Amniotic epithelial cell (primary cell): Measurements from ENCODE around the gene UBE2F.
A peak's percentile ranks its signal among the peaks of the same experiment; 100 is the strongest.
"Not testable (repeated sequence)": the region's sequence is repeated elsewhere in the genome, so short reads cannot be mapped to it uniquely, and the experiment has no call there.

Experiments used
- DNase-seq: peaks from one replicate; pipeline ENCODE4 v3.0.0-alpha.2; 2010; ENCODE audit warnings: low read depth

Gene UBE2F

DNA sequence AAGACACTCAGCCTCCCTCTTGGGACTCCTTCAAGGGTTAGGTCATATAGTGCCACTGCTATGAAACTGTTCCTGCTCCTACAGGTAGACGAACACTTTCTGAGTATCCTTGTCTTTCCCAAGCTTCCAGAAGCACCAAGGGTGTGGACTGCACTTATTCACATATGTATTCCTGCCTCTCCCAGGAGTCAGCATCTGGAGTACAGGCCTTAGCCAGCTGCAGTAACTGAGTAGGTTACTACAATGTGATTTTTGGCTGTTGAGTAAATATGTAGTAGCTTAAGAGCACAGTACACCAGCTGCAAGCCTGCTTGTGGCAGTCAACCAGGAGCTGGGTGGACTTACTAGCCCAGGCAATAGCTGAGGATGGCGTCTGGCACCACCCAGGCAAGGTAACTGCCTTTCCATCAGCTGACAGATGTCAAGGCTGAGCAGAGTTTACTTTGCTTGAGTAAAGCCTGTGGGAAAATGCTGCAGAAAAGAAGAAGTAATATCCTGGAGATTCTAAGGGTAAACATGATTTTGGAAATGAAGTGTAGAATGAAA is 80.0 kb downstream of the UBE2F start:
- no peak for DNase-seq

DNA sequence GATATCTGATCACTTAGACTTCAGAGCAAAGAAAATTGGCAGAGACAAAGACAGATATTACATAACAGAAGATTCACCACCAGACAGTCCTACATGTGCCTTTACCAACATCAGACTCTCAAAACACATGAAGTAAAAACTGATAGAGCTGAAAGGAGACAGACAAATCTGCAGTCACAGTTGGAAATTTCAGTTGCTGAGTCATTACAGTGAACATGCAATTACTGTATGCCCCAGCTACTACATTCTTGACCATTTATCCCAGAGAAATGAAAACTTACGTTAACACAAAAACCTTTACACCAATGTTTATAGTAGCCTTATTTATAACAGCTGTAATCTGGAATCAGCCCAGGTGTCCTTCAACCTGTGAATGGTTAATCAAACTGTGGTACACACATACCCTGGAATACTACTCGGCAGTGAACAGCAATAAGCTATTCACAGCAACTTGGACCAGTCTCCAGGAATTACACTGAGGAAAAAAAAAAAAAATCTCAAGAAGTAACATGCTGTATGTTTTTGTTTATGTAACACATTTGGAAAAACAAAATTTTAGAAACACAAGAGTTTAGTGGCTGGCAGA is 86.5 kb downstream of the UBE2F start:
- peak; percentile 27 for DNase-seq

DNA sequence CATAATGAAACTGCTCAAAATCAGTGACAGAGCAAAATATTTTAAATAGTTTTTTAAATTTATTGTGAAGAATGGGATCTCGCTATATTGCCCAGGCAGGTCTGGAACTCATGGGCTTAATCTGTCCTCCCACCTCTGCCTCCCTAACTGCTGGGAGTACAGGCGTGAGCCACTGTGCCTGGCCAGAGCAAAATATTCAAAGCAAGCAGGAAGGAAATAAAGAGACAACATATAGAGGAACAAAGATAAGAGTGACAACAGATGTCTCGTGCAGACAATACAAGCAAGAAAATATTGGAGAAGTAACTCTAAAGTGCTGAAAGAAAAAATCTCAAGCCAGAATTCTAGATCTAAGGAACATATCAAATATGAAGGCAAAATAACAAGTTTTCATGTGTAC is 89.0 kb downstream of the UBE2F start:
- no peak for DNase-seq

DNA sequence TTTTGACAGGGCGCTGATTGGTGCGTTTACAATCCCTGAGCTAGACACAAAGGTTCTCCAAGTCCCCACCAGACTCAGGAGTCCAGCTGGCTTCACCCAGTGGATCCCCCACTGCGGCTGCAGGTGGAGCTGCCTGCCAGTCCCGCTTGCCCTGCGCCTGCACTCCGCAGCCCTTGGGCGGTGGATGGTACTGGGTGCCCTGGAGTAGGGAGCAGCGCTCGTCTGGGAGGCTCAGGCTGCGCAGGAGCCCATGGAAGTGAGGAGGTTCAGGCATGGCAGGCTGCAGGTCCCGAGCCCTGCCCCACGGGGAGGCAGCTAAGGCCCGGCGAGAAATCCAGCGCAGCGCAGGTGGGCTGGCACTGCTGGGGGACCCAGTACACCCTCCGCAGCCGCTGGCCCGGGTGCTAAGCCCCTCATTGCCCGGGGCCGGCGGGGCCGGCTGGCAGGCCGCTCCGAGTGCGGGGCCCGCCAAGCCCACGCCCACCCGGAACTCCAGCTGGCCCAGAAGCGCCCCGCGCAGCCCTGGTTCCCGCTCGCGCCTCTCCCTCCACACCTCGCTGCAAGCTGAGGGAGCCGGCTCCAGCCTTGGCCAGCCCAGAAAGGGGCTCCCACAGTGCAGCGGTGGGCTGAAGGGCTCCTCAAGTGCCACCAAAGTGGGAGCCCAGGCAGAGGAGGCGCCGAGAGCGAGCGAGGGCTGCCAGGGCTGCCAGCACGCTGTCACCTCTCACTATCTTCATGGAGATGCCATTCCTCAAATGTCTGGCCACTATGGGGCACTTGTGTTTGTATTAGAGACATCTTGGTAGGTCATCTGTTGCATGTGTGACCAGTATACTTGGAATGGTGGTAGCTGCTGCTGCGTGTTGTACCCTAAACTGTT is 91.1 kb downstream of the UBE2F start:
- DNase-seq: not testable (repeated sequence)

DNA sequence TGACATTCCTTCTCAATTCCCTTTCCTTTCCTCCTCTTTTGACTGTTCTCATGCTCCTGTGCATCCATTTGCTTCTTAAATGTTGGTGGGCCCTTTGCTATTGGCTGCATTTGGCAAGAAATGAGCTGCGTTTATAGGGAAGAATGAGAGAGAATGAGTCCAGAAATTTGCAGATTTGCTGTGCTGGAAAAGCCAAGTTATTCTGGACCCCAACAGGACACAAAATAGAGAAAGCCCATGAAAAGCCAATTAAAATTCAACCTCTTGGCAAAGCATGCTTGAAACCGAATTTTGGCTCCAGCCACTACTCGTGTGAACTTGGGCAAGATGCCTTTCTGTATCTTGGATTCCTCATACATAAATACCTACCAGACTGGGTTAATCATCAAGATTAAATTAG is 92.7 kb downstream of the UBE2F start:
- no peak for DNase-seq

DNA sequence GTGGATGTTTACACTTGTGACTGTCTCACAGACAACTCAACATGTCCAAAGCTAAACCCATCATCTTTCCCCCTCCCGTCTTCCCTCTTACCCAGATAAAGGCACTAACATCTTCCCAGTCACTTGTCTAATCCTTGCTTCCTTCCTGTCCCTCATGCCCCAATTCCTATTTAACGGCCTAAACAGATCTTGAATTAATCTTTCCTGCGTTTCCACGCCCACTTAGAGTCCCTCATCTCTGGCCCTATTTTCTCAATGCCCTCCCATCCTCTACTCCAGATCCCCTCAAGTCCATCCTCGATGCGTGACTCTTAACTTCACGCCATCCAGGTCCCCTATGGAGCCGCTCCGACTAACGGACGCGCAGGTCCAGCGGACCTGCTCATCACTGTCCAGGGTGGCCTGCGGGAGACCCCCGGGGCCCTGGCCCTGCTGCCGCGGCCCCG is 93.3 kb downstream of the UBE2F start:
- DNase-seq: peak; percentile 20

DNA sequence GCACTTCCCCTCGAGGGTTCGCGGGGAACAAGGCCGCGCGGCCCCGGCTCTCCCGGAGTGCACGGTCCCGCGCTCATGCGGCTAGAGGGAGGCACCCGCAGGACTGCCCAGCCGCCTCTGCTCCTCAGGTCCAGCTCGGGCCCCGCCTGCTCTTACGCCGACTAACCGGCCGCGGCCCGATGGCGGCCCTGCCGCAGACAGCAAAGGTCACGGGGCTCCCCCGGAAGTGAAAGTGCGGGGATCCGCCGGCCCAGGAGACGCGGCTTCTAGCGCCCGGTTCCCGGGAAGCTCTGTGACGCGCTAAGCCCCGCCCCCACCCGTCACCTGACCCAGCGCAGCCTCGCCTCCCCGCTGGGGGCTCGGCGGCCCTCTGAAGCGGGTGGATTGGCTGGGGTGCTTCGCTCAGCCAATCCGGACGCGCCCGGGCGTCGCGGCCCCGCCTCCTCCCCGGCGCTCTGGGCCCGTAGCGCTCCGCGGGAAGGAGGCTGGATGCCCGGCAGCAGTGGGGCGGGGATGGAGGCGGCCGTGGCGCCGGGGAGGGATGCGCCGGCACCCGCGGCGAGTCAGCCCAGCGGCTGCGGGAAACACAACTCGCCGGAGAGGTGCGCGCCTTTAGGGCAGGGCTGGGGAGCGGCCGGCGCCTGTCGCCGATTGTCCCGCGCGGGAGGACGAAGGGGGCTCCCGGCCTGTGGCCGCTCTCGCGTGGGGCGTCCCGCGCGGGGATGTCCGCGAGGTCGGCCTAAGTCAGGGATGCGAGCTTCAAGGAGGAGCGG is 93.9 kb downstream of the UBE2F start, which contains the start of gene SCLY:
Gene SCLY (plus strand): TSS at position 460 of the 773 bp plus-strand sequence. CDS start 54 bp downstream, at position 514.
- peak; percentile 96 for DNase-seq

DNA sequence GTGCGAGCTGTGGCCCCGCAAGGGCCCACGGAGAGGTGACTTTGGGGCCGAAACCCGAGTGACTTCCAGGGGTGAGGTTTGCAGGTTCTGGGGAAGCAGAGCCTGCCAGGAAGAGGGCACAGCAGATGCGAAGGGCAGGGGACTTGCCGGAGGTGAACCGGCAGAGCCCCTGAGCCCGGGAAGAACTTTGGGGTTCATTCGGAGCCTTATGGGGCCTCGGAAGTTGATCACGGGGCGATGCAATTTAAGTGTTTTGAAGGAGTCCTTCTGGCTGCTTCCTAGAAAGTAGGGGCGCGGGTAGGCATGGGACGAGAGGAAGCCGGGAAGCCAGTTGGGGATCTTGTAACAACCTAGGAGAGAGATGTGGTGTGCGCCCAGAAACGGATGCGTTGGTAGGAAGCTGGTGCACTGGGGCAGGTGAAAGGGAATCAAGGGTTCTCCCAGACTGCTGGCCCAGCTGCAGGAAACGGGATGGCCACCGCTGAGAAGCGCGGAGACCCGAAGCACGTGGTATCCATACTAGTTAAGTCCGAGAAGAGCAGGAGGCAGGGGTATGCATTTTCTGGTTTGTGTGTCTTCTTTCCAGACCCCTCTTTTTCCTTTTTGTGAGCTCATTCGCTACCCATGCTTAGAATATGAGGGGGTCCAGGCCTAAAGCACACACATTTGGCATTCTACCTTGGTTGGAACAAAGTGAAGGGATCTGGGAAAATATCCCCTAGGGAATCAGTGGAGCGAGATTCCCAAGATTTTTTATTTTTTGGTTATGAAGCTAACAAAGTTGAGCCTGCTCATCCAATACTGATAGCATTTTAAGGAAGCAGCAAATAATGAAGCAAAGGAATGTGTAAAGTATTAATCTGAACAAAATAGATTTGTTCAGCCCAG is 94.7 kb downstream of the UBE2F start:
- peak; percentile 30 for DNase-seq

DNA sequence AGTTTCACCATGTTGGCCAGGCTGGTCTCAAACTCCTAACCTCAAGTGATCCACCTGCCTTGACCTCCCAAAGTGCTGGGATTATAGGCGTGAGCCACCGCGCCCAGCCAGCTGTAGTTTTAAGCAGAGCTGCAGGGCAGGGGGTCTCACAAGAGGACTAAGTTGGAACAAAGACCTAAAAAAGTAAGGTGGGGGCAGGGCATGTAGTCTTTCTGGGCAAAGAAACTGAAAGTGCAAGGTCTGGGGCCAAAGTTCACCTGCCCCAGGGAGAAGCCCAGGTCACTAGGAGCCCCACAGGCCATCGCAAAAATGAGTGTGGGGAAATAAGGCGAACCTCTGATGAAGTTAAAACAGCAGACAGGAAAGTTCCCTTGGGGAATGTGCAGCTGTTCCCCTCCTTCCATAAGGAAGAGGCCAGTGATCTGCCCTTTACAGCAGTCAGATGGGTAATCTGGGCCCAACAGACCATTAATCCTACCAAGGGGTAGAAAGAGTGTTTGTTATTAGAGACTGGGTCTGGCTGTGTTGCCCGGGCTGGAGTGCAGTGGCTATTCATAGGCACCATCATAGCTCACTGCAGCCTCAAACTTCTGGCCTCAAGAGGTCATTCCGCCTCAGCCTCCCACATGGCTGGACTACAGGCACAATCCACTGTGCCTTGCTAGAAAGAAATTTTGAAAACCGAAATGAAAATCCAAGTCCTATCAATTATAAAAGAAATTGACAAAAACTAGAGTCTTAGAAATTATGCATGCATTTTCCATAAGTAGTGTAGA is 96.8 kb downstream of the UBE2F start:
- DNase-seq: no peak

DNA sequence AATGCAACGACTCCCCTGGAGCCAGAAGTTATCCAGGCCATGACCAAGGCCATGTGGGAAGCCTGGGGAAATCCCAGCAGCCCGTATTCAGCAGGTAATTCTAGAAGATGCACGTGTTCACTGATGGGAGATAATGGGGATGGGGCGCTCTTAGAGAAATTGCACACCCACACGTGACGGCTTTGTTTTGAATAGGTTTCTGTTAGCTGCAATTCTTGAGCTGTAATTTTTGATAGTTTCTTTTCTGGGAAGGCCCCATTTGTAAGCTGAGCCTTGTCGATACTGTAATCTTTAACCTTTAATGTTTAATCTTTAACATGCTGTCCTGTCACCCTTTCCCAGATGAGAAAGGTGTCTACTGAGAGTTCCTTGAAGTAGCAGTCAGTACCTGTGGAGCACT is 97.6 kb downstream of the UBE2F start:
- DNase-seq: no peak

DNA sequence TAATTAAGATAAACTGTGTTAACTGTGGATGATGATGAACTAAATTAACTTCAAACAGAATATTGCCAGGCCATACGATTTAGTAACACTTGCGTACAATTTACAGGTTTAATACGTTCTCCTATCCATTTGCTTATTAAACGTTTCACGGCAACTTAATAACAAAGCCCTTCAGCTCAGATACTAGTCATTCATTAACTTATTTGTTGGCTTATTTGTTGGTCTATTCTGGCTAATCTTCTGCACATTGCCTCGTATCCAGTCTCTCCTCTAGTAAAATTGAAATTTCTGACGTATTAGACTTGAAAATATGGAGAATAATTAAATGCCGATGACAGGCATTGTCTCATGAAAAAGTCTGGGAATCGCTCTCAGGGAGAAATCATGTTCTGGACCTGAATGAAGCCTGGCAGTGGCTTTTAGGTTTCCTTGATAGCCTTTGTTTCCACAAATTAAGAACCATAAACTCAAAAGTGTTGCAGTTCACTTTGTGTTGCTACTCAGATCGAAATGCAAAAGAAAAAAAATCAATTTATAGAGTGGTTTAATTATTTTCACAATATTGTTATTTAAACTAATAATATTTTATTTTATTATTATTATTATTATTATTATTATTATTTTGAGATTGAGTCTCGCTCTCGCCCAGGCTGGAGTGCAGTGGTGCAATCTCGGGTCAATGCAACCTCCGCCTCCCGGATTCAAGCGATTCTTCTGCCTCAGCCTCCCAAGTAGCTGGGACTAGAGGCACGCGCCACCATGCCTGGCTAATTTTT is 98.4 kb downstream of the UBE2F start:
- no peak for DNase-seq

DNA sequence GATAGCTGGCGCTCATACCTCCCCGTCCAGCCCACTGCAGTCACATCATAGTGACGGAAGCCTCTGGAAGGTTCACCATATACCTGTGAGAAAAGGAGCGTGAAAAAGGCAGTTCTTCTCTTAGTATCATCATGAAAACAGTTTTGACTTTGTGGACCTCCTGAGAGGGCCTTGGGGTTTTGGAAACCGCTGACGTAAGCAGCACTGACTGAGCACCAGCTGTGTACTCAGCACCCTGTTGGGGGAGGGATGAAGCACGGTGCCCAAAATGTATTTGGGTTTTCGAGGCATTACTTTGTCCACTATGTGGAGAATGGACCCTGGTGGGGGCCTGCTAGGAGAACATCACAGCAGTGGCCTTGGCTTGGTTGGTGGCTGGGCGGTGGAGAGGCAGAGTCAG is 99.4 kb downstream of the UBE2F start:
- no peak for DNase-seq

DNA sequence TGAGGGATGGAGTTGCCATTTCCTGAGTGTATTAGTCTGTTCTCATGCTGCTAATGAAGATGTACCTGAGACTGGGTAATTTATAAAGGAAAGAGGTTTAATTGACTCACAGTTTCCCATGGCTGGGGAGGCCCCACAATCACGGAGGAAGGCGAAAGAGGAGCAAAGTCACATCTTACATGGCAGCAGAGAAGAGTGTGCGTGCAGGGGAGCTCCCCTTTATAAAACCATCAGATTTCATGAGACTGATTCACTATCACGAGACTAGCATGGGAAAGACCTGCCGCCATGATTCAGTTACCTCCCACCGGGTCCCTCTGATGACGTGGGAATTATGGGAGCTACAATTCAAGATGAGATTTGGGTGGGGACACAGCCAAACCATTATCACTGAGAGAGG is 99.9 kb downstream of the UBE2F start:
- DNase-seq: not testable (repeated sequence)

DNA sequence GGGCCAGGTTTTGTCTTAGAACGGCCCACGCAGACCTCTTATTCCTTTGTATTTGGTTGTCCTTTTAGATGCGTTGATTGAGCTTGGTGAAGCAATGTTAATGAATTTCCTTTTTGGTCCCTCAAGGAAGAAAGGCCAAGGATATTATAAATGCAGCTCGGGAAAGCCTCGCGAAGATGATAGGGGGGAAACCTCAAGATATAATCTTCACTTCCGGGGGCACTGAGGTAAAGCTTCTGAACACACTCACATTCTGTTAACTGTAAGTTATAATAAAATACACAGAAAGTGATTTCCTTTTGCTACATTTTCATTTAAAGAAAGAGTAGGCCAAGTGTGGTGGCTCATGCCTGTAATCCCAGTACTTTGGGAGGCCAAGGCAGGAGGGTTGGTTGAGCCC is 101.1 kb downstream of the UBE2F start:
- DNase-seq: no peak

DNA sequence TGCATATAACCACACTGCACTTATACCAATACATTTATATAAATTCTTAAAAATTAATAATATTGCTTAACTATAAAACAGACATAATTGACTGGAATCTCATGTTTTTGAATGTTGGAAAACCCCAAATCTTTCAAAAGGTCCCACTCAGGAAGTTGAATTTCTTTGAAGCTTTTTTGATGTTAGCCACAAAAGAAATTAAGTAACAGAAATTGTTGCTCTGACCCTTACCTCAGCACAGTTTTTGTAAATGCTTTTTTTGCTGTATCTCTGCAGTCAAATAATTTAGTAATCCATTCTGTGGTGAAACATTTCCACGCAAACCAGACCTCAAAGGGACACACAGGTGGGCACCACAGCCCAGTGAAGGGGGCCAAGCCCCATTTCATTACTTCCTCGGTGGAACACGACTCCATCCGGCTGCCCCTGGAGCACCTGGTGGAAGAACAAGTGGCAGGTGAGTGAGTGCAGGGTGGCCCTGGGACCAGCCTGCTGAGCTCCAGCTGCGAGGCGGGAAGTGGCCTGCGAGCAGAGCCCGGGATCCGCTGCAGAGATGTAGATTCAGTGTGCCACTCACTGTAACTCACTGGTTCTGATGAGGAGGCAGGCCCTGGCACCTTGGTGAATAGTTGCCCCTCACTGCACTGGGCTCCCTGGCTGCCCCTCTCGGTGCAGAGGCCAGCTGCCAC is 102.4 kb downstream of the UBE2F start:
- no peak for DNase-seq

DNA sequence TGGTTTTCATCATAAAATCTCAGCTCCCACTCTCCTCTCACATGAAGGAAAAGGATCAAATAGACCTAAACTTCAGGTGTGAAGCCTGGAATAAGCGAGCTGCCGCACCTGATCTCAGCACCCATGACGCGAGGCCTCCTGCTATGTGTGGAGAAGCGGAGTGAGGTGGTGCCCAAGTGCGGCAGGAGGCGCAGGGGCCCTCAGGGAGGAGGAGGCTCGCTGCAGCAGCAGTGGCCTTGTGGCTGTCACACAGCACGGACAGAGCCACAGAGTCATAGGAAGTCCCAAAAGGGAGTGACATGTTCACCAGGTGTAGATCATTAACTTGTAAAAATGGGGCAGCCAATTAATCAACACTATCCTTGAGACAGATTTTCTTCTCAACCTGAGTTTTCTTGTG is 103.1 kb downstream of the UBE2F start:
- DNase-seq: no peak

DNA sequence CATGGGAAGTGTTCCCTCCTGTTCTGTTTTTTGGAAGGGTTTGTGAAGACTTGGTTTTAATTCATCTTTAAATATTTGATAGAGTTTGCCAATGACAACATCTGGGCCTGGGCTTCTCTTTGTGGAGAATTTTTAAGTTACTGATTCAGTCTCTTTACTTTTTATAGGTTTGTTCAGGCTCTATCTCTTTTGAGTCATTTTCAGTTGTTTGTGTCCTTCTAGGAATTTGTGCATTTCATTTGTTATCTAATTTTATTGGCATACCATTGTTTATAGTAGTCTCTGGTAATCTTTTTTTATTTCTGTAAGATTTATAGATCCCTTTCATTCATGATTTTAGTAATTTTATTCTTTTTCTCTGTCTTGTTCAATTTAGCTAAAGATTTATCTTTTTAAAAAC is 108.6 kb downstream of the UBE2F start:
- no peak for DNase-seq

DNA sequence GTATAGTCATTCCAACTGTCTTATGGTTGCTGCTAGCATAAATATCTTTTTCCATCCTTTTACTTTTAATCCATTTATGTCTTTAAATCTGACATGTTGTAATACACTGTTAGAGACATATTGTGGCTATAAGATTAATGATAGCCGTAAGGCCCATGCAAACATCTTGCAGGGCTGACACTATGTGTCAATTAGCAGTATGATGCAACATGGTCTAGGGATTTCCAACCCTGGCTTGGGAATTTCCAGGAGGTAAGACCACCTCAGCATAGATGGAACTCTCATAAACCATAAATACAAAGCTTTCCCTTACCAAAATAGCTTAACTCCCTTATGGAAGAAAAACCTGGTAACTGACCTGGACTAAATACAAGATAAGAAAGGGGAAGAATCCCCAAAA is 110.5 kb downstream of the UBE2F start:
- DNase-seq: peak; percentile 42

DNA sequence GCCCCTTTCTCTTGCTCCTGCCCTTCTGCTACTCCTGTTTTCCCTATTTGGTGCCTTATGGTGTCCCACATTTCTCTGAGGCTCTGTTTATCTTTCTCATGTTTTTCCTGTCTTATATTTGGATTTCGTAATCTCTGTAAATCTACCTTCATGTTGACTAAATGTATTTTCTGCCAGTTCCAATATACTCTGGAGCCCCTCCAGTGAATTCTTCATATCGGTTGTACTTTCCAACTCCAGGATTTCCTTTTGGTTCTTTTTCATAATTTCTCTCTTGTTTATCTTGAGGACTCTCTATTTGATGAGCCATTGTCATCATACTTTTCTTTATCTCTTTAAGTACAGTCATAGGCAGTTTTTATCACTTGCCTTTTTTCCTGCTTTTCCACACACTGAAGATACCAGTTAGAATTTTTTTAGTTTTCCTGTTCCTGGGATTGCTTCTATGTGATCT is 113.1 kb downstream of the UBE2F start:
- DNase-seq: no peak
